Measurements from ENCODE around the gene HNRNPF.

DNA sequence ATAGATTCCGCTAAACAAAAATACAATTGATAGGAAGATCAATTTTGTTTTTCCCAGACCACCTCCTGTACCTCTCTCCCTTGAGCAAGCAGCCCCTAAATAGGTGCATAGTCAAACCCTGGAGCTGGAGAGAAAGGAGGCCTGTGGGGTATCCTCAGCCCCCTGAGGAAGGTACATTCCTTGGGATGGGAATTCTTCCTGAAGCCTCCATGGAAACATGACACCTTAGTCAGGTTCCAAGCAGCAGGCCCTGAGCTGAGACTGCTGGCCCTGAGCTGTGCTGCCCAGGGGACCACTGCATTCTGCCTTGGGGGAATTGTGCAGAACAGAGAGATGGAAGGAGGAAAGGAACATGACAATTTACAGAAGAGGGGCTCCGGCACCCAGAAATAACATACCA is 7.4 kb downstream of the HNRNPF start:
- TF ChIP-seq, protein P1, sequence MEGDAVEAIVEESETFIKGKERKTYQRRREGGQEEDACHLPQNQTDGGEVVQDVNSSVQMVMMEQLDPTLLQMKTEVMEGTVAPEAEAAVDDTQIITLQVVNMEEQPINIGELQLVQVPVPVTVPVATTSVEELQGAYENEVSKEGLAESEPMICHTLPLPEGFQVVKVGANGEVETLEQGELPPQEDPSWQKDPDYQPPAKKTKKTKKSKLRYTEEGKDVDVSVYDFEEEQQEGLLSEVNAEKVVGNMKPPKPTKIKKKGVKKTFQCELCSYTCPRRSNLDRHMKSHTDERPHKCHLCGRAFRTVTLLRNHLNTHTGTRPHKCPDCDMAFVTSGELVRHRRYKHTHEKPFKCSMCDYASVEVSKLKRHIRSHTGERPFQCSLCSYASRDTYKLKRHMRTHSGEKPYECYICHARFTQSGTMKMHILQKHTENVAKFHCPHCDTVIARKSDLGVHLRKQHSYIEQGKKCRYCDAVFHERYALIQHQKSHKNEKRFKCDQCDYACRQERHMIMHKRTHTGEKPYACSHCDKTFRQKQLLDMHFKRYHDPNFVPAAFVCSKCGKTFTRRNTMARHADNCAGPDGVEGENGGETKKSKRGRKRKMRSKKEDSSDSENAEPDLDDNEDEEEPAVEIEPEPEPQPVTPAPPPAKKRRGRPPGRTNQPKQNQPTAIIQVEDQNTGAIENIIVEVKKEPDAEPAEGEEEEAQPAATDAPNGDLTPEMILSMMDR (IDR thresholded peaks at IDR 0.05; ENCODE audit: borderline replicate concordance, extremely low read depth, low read length, poor library complexity, severe bottlenecking): no peak
- no peak for TF ChIP-seq EZH2 (IDR thresholded peaks at IDR 0.05; ENCODE audit: borderline replicate concordance, low read depth, low read length, severe bottlenecking)
